Nucleus accumbens (tissue), 56 donors: ENCODE results near the gene ODAD4.

Experiments used
- DNase-seq, 56 donors: peaks; one replicate each; lab custom pipeline; 2025; lab: John Stamatoyannopoulos, UW

Gene ODAD4

GRCh38 chr17:41939044-41939692 lies 8.8 kb downstream of the ODAD4 start:
- no peak for DNase-seq

- no peak for DNase-seq
Observed at GRCh38 chr17:41939693-41940090, 9.3 kb downstream of the ODAD4 start.

- DNase-seq = no peak
Observed at GRCh38 chr17:41941168-41941567, 10.8 kb downstream of the ODAD4 start.

- no peak for DNase-seq
Observed at GRCh38 chr17:41942626-41943373, 12.4 kb downstream of the ODAD4 start.

- no peak for DNase-seq
Observed at GRCh38 chr17:41943492-41943891, 13.1 kb downstream of the ODAD4 start.

GRCh38 chr17:41944943-41945342 lies 14.5 kb downstream of the ODAD4 start:
- no peak for DNase-seq

- DNase-seq = no peak
Observed at GRCh38 chr17:41948762-41949460, 18.5 kb downstream of the ODAD4 start.

GRCh38 chr17:41956522-41956921 lies 26.1 kb downstream of the ODAD4 start:
- no peak for DNase-seq

- no peak for DNase-seq
Observed at GRCh38 chr17:41957031-41957868, 26.8 kb downstream of the ODAD4 start.

- DNase-seq = no peak
Observed at GRCh38 chr17:41957869-41958439, 27.5 kb downstream of the ODAD4 start.

- no peak for DNase-seq
Observed at GRCh38 chr17:41959030-41959335, 28.6 kb downstream of the ODAD4 start.

GRCh38 chr17:41959336-41960095 lies 29.1 kb downstream of the ODAD4 start:
- peak in 12 of 56 donors; percentile 10 to 42 (median 19) for DNase-seq

- no peak for DNase-seq
Observed at GRCh38 chr17:41962111-41962510, 31.7 kb downstream of the ODAD4 start.

GRCh38 chr17:41962768-41963434 lies 32.5 kb downstream of the ODAD4 start:
- DNase-seq = peak in 54 of 56 donors; percentile 19 to 89 (median 70)

GRCh38 chr17:41965694-41966462 lies 35.5 kb downstream of the ODAD4 start:
- peak in 23 of 56 donors; percentile 22 to 64 (median 51) for DNase-seq

- DNase-seq = peak in 55 of 56 donors; percentile 14 to 96 (median 88)
Observed at GRCh38 chr17:41966463-41967140, 36.2 kb downstream of the ODAD4 start, which contains the start of gene CNP. CNP (plus strand) TSS chr17:41966795; CDS start chr17:41966885, 90 bp downstream.

- DNase-seq = peak; percentile 22 to 98 (median 92)
Observed at GRCh38 chr17:41967141-41967920, 36.9 kb downstream of the ODAD4 start.
